Mononuclear cell (primary cell): Measurements from ENCODE around the gene MFN2. TPM values are rescaled to one million over a fixed set of nuclear protein-coding genes. Genes with fewer than 3 reads are reported as not detected.

Source experiments
- H3K27me3 ChIP-seq: 2 replicates; pipeline ENCODE4 v1.6.0; 2011; ENCODE audit warnings: low read length, control low read depth; ENCODE audit not compliant: insufficient read depth
- H3K4me1 ChIP-seq: 2 replicates; pipeline ENCODE4 v1.5.1; 2011; ENCODE audit warnings: mild to moderate bottlenecking, low read length, control low read depth; ENCODE audit not compliant: insufficient read depth
- H3K4me3 ChIP-seq: 2 replicates; pipeline ENCODE4 v1.5.1; 2011; ENCODE audit warnings: mild to moderate bottlenecking, low read length, moderate library complexity
- H3K9me3 ChIP-seq: 2 replicates; pipeline ENCODE4 v1.5.1; 2011; ENCODE audit warnings: low read depth, mild to moderate bottlenecking, control low read depth, low read length
- total RNA-seq: library from RNA; depleted of rRNA; stranded (reverse); fragments of >200 nt; gene quantifications from one replicate; pipeline ENCODE4 v1.2.3, GENCODE V29; 2012

The MFN2 gene
- total RNA-seq, 1 donor, result 35.2 TPM

DNA sequence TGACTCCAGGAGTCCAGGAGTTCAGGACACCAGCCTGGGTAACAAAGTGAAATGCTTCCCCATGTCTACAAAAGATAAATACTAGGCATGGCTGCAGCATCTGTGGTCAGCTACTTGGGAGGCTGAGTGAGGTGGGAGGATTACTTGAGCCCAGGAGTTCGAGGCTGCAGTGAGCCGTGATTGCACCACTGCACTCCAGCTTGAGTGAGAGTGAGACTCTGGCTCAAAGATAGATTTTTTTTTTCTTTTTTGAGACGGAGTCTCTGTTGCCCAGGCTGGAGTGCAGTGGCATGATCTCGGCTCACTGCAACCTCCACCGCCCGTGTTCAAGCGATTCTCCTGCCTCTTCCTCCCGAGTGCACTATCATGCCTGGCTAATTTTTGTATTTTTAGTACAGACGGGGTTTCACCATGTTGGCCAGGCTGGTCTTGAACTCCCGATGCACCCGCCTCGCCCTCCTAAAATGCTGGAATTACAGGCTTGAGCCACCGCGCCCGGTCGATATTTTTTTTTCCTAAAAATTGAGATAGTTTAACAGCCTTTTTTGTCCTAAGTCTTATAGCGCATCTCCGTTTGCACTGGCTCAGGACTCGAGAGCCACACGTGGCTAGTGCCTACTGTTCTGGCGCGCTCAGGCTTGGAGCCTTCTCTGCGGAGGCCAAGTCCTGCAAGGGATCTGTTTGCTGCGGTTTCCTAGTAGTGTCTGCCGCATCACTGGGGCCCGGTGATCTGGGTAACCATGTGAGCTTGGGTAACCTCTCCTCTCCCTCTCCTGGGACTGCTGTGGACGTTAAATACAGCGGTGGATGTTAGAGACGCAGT lies 1.0 kb upstream of the MFN2 start:
- Histone ChIP-seq H3K4me3 (peak overlapping the region; percentile 88), H3K9me3 (no peaks in the 10 kb centered on the region), H3K4me1 (peaks cover 52% of the 10 kb centered on the region), H3K27me3 (no peaks in the 10 kb centered on the region)

DNA sequence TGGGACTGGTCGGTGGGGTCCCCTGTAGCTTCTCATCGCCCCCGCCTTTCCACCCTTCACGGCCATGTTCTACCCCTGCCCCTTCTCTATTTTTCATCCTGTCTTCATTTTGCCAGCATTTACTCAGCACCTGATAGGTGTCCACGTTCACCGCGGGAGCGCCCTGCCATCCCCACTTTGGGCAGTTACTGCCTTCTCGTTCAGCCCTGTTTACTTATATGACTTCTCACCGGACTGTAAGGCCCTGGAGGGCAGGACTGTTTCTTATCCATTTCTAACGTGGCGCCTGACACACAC lies 380 bp downstream of the MFN2 start:
- peaks cover 66% of the 10 kb centered on the region for H3K4me1 ChIP-seq
- H3K27me3 ChIP-seq, result no peaks in the 10 kb centered on the region
- no peaks in the 10 kb centered on the region for H3K9me3 ChIP-seq
- H3K4me3 ChIP-seq, result peak overlapping the region; percentile 88

DNA sequence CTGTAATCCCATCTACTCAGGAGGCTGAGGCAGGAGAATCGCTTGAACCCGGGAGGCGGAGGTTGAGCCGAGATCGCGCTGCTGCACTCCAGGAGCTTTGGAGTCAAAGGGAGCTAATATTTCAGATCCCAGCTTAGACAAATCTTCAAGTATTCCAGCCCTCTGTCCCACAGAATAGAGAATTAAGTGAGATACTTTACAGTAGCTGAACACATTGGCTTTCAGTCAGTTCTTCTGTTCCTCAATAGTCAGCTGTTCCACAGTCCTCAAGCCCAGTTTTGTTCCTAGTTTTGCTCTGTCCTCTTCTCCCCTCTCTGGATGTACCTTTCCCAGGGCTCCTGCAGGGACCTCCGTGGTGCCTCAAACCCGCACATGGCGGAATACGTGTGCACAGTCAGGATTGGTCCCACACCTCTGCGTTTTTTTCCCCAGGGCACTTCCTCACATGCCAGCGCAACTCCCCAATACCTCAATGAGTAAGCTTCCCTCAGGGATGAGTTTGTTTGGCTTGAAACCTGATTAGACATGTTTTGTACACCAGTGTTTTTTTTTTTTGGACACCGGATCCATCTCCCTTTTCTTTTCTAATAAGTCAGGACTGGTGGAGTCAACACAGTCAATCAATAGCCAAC lies 1.2 kb downstream of the MFN2 start:
- Histone ChIP-seq H3K27me3 (no peaks in the 10 kb centered on the region), H3K4me3 (no peak overlapping the region), H3K4me1 (peaks cover 75% of the 10 kb centered on the region), H3K9me3 (no peaks in the 10 kb centered on the region)

DNA sequence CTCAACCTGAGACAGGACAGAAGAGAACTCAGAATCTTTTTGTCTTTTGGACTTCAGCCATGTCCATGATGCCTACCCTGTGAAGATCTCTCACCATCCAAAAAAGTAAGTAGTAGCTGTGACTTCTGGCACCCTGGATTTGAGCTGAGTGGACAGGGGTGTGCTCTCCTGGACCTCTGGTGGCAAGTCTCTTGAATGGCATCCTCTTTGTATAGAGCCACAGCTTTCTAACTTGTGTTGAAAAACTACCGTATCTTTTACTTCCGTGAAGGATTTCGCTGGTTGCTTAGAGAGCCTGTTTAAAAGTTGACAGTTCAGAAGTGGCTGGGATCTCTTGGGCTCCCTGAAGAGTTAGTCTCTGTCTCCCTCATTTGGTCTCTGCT lies 1.8 kb downstream of the MFN2 start:
- Histone ChIP-seq H3K4me3 (no peak overlapping the region), H3K27me3 (no peaks in the 10 kb centered on the region), H3K4me1 (peaks cover 80% of the 10 kb centered on the region), H3K9me3 (no peaks in the 10 kb centered on the region)

DNA sequence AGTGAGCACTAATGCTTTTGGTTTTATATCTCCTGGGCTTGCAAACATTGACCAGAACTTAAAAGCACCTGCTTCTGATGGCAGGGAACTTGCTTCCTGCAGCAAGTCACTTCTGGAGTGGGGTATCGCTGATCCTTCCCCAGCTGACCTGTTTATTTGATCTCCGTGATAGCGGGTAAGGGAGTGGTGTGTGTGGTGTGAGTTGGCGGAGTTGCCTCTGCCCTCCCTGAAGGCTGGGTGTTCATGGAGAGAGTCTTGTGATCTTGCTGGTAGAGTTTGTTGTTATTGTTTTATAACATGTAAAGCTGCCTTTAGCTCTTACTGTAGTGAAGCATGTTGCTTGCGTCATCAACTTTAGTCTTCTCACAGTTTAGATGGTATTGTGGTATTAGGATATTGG lies 3.9 kb downstream of the MFN2 start:
- Histone ChIP-seq H3K9me3 (no peaks in the 10 kb centered on the region), H3K4me1 (peaks cover 64% of the 10 kb centered on the region), H3K27me3 (no peaks in the 10 kb centered on the region), H3K4me3 (no peak overlapping the region)

DNA sequence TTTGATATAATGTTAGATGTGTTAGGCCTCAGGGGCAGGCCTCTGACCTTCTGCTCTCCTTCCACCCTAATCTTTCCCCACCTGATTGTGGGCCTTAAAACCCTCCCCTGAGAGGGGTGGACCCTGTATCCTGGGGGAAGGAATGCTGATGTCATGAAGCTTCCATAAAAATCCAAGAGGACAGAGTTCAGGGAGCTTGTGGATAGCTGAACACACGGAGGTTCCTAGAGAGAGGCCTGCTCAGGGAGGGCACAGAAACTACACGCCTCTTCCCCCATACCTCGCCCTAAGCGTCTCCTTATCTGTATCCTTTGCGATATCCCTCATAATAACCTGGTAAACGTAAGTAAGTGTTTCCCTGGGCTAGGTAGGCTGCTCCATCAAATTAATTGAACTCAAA lies 4.3 kb downstream of the MFN2 start:
- H3K4me1 ChIP-seq, result peaks cover 60% of the 10 kb centered on the region
- no peak overlapping the region for H3K4me3 ChIP-seq
- H3K27me3 ChIP-seq, result no peaks in the 10 kb centered on the region
- no peaks in the 10 kb centered on the region for H3K9me3 ChIP-seq

DNA sequence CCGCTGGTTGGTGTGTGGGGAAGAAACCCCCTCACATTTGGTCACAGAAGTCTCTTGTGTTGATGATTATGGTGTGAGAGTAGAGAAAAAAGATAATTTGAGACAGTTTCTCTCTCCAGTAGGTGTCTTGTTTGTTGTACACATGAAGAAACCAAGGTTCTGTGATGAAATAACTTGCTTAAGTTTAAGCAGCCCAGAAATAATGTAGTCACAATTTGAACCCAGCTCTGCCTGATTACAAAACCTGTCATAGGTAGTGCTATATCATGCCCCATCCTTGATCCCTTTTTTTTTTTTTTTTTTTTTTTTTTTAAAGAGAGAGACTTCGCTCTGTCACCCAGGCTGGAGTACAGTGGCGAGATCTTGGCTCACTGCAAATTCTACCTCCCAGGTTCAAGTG lies 4.9 kb downstream of the MFN2 start:
- Histone ChIP-seq H3K9me3 (no peaks in the 10 kb centered on the region), H3K4me1 (peaks cover 56% of the 10 kb centered on the region), H3K27me3 (no peaks in the 10 kb centered on the region), H3K4me3 (no peak overlapping the region)

DNA sequence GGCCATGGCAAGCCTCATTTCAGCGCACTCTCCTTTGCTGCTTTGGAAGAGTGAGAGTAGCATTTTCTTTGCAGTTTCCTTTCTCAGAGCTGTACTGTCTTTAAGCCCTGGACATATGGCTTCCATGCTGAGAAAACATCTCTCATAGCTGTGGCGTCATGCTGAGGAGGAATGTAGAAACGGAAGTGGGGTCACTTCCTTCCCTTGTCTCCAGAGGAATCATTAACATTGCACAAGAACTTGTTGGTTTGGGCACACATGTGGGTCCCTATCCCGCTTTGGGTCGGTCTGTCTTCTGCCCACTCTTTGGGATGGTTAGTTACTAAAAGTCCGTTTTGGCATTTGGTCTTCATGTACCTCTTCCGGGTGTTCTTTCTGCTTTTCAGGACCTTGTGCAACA lies 5.6 kb downstream of the MFN2 start:
- Histone ChIP-seq H3K9me3 (no peaks in the 10 kb centered on the region), H3K4me3 (no peak overlapping the region), H3K27me3 (no peaks in the 10 kb centered on the region), H3K4me1 (peaks cover 53% of the 10 kb centered on the region)

DNA sequence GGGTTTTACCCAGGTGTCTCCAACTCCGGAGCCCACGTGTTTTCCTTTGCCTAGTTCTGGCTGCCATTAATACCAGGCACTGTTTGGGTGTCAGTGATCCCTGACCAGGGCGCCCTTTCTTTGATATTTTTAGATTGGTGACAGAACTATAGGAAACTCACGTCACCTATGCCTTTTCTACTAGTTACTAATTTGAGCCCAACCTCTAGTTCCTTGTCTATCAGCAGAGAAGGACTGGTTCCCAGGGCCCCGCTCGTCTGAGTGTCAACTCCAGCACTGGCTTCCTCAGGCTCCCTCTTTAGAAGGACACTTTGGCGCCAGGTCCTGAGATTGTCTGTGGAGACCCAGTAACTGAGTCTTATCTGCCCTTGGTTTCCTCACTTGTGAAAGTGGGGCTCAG lies 9.4 kb downstream of the MFN2 start:
- Histone ChIP-seq H3K9me3 (no peaks in the 10 kb centered on the region), H3K27me3 (no peaks in the 10 kb centered on the region), H3K4me3 (no peak overlapping the region), H3K4me1 (peaks cover 23% of the 10 kb centered on the region)

DNA sequence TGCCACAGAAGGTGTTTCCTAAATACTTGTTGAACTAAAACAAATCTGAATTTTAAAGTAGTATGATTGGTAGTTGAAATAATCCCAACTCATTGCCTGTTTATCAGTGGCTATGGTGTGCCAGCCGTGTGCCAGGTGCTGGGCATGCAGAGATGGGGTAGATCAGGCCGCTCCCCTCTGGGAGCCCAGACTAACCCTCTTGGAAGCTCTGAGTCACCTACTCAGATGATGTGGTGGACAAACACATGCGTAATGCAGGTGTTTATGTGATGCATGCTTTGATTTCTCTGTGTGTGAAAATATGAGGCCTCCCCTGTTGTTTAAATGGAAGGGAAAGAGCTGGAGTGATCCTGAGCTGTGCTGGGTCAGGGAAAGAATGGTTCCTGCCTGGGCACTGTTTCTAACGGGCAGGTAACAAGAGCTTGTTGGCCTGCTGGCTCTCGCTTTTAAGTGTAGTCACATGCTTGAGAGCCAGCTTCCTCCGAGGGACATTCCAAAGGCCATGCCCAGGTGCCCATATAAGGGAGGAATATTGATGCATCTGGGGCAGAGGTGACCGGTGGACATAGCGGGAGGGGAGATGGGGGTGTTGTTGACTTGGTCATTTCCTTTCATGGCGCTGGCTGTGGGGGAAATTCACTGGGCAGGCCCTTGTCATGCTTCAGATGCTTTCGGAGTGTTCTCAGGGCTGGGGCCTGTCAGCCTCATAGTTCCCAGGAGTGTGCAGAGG lies 10.2 kb downstream of the MFN2 start:
- Histone ChIP-seq H3K27me3 (no peaks in the 10 kb centered on the region), H3K9me3 (no peaks in the 10 kb centered on the region), H3K4me3 (no peak overlapping the region), H3K4me1 (peaks cover 15% of the 10 kb centered on the region)

DNA sequence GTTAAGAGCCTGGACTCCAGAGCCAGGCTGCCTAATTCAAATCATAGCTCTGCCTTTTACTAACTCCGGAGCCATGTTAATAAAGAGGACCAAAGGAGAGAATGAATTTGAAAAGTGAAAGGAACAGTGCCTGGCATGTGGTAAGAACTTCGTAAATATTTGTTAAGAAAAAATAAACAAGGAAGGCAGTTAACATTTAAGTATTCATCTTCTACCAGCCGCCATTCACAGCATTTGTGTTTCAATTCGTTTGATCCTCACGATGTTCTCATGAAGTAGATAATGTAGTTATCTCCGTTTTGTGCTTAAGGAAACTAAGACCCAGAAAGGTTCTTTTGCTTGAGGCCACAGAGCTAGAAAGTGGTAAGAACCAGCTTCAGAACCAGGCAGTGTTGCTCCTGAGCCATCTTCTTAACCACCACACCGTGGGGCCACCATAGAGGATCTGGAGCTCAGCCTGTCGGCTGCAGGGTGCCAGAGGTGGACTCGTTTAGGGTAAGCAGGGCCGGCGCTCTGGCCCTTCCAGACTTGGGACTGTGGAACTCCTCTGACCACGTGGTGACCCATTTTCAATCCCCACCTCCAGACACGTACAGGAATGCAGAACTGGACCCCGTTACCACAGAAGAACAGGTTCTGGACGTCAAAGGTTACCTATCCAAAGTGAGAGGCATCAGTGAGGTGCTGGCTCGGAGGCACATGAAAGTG lies 11.9 kb downstream of the MFN2 start:
- Histone ChIP-seq H3K4me3 (no peak overlapping the region), H3K4me1 (no peaks in the 10 kb centered on the region), H3K27me3 (no peaks in the 10 kb centered on the region), H3K9me3 (no peaks in the 10 kb centered on the region)

DNA sequence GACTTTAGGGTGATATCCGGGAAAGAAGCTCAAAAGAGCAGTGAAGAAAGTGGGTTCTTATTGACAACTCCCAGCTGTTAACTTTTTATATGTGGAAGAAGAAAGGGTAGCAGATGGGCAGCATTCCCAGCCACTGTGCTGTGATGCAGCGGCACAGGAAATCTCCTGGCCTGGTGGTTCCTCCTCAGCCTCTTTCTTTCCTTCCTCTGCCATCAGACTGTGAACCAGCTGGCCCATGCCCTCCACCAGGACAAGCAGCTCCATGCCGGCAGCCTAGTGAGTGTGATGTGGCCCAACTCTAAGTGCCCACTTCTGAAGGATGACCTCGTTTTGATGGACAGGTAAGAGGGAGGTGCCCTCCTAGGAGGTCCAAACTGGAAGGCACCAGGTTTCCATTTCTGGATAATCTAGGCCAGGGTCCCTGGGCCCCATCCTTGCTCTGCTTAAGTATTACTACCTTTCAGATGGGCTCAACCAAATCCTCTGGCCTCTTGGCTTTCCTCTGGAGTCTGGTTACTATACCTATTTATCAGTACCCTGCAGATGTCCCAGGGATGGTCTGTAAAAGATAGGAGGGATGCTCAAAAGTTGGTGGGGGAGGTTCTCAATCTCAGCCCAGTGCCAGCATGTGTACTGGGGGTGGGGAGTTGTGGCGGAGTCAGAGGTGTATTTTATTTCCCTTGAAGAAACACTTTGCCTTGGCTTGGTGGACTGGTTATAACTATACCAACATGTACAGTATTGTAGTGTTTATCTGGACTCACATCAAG lies 17.0 kb downstream of the MFN2 start:
- Histone ChIP-seq H3K4me3 (no peak overlapping the region), H3K27me3 (no peaks in the 10 kb centered on the region), H3K9me3 (no peaks in the 10 kb centered on the region), H3K4me1 (no peaks in the 10 kb centered on the region)

DNA sequence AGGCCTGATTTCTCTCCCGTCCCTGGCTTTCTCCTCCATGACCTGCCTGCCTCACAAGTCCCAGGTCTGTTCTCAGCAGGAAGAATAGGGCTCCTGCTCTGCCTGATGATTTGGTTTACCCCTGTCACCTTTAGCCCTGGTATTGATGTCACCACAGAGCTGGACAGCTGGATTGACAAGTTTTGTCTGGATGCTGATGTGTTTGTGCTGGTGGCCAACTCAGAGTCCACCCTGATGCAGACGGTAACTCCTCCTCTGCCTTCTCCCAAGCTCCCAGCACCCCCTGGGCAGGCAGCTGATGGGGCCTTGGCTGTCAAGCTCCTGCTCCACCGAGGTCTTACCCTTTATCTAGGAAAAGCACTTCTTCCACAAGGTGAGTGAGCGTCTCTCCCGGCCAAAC lies 18.4 kb downstream of the MFN2 start:
- Histone ChIP-seq H3K4me1 (no peaks in the 10 kb centered on the region), H3K27me3 (no peaks in the 10 kb centered on the region), H3K9me3 (no peaks in the 10 kb centered on the region), H3K4me3 (no peak overlapping the region)

DNA sequence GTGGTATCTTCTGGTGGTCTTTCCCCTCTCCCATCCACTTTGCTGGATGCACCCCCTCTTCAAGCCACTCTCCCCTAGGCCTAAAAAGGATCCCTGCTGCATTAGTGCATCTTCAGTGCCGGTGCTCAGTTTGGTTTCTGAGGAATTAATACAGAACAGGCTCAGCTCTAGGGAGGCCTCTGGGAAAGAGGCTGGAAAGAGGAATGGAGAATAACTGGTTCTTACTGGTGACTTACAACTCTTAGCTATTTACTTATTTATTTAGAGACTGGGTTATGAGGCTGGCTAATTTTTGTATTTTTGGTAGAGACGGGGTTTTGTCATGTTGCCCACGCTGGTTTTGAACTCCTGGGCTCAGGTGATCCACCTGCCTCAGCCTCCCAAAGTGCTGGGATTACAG lies 19.0 kb downstream of the MFN2 start:
- H3K4me1 ChIP-seq, result no peaks in the 10 kb centered on the region
- H3K9me3 ChIP-seq, result no peaks in the 10 kb centered on the region
- H3K4me3 ChIP-seq, result no peak overlapping the region
- no peaks in the 10 kb centered on the region for H3K27me3 ChIP-seq
